HepG2 (cell line): ENCODE results near the gene MEPE. TPM values are rescaled to one million over a fixed set of nuclear protein-coding genes. Genes with fewer than 3 reads are reported as not detected.

Experiments
- CEBPG ChIP-seq: IDR thresholded peaks from 2 replicates; pipeline ENCODE4 v1.6.1; 2016
- CTCF ChIP-seq: sonication (generic); formaldehyde crosslinking; IDR thresholded peaks from 2 replicates; pipeline ENCODE4 v1.5.0; 2020; ENCODE audit warnings: mild to moderate bottlenecking, missing genetic modification reagents, moderate library complexity
- KLF6 ChIP-seq: IDR thresholded peaks from 2 replicates; pipeline ENCODE4 v1.8.0; 2016; ENCODE audit warnings: missing biosample characterization, missing genetic modification reagents
- MIXL1 ChIP-seq: IDR thresholded peaks from 2 replicates; pipeline ENCODE4 v1.6.1; 2016
- NCOA1 ChIP-seq: sonication (generic); formaldehyde crosslinking; IDR thresholded peaks from 2 replicates; pipeline ENCODE4 v1.9.0; 2021; ENCODE audit warnings: missing genetic modification reagents
- PAX8 ChIP-seq: sonication (generic); formaldehyde crosslinking; IDR thresholded peaks from 2 replicates; pipeline ENCODE4 v1.8.0; 2022; ENCODE audit warnings: mild to moderate bottlenecking, missing genetic modification reagents, borderline replicate concordance
- RORA ChIP-seq: sonication (generic); formaldehyde crosslinking; IDR thresholded peaks from 2 replicates; pipeline ENCODE4 v1.5.0; 2020; ENCODE audit warnings: mild to moderate bottlenecking, missing genetic modification reagents, moderate library complexity
- ZFYVE20 ChIP-seq: sonication (generic); formaldehyde crosslinking; IDR thresholded peaks from 2 replicates; pipeline ENCODE4 v1.8.0; 2023; ENCODE audit warnings: low read depth, mild to moderate bottlenecking, moderate library complexity, missing genetic modification reagents, borderline replicate concordance
- ZNF44 ChIP-seq: sonication (generic); formaldehyde crosslinking; IDR thresholded peaks from 2 replicates; pipeline ENCODE4 v1.5.1; 2020; ENCODE audit warnings: mild to moderate bottlenecking, missing genetic modification reagents
- ZNF501 ChIP-seq: sonication (generic); formaldehyde crosslinking; IDR thresholded peaks from 2 replicates; pipeline ENCODE4 v1.5.1; 2020; ENCODE audit warnings: mild to moderate bottlenecking, moderate library complexity, missing genetic modification reagents
- ZNF530 ChIP-seq: sonication (generic); formaldehyde crosslinking; IDR thresholded peaks from 2 replicates; pipeline ENCODE4 v1.5.0; 2020; ENCODE audit warnings: low read depth, mild to moderate bottlenecking, missing genetic modification reagents
- ZNF577 ChIP-seq: sonication (generic); formaldehyde crosslinking; IDR thresholded peaks from 2 replicates; pipeline ENCODE4 v1.4.0; 2020; ENCODE audit warnings: mild to moderate bottlenecking, low read depth, missing genetic modification reagents, borderline replicate concordance
- ZNF841 ChIP-seq: sonication (generic); formaldehyde crosslinking; IDR thresholded peaks from 2 replicates; pipeline ENCODE4 v1.8.1; 2023; ENCODE audit warnings: missing genetic modification reagents, borderline replicate concordance
- polyA plus RNA-seq, 8 experiments: library from polyadenylated mRNA; depleted of rRNA in 3 of 8; stranded (reverse) in 7 of 8; unstranded in 1 of 8; fragments of >200 nt; fragmentation: Illumina TruSeq in 4 of 8; extraction: Trizol in 4 of 8; gene quantifications; 2 replicates each; pipeline versions ENCODE4 v1.2.1 to v1.2.3, GENCODE V29; 2011 to 2016; ENCODE audit warnings: low read depth in 4 of 8, missing spikeins in 1 of 8, mixed read lengths in 1 of 8; ENCODE audit not compliant: insufficient read depth in 1 of 8
- total RNA-seq, 5 experiments: library from RNA; depleted of rRNA; stranded (reverse); fragments of >200 nt; fragmentation: Illumina TruSeq; extraction: Trizol; gene quantifications; 2 replicates each; pipeline ENCODE4 v1.2.3, GENCODE V29; 2016; ENCODE audit warnings: low read depth in 1 of 5
- TF ChIP-seq, protein P1 (sequence below), 2 experiments: fragments of 450-650 bp in 1 of 2; sonication (generic) in 1 of 2; formaldehyde crosslinking; IDR thresholded peaks; 2 replicates each; pipeline versions ENCODE4 v1.5.0 to v1.8.0; 2020 to 2022; ENCODE audit warnings: mild to moderate bottlenecking in 1 of 2, missing genetic modification reagents in 1 of 2

MEPE gene
- total and polyA plus RNA-seq, 2 of the 13 experiments (the other 11 are each of a cell fraction or from before 2014, with no cell fraction given): 0.04 TPM; not detected in 1

DNA sequence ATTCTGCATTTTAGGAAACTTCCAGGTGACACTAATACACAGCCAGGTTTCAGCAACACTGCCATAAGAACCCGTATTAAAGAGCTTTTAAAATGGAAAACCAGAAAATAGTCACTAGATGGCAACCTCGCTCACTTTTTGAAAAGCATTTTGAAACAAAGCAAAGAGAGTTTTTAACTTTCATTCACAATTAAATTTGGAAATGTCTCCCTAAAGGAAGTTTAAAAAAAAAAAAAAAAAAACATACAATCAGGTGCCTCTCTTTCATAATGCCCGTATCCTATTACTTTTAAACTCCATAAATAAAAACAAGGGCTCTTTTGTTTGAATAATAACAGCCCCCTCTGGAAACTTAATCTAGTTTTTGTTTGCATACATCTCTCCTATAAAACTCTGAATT, 20.3 kb downstream of the MEPE start (continued):
- TF ChIP-seq CTCF (CRISPR knock-in tag) (peak; percentile 68), NCOA1 (CRISPR knock-in tag) (no peak), ZNF530 (CRISPR knock-in tag) (no peak), ZNF44 (no peak), PAX8 (CRISPR knock-in tag) (no peak), MIXL1 (CRISPR knock-in tag) (peak; percentile 22; the same call in 1 of the 2 replicates), ZFYVE20 (CRISPR knock-in tag) (no peak), ZNF577 (CRISPR knock-in tag) (no peak), RORA (CRISPR knock-in tag) (no peak), CEBPG (peak; percentile 6; the same call in 1 of the 2 replicates), ZNF501 (CRISPR knock-in tag) (no peak), ZNF841 (CRISPR knock-in tag) (no peak), KLF6 (CRISPR knock-in tag) (no peak)
- TF ChIP-seq, protein P1, sequence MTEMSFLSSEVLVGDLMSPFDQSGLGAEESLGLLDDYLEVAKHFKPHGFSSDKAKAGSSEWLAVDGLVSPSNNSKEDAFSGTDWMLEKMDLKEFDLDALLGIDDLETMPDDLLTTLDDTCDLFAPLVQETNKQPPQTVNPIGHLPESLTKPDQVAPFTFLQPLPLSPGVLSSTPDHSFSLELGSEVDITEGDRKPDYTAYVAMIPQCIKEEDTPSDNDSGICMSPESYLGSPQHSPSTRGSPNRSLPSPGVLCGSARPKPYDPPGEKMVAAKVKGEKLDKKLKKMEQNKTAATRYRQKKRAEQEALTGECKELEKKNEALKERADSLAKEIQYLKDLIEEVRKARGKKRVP (CRISPR knock-in tag; IDR thresholded peaks at IDR 0.05): no peak
